Rectal smooth muscle tissue (tissue), 1 donor: ENCODE results near the gene GGCX.

ENCODE experiments used
- H3K27ac ChIP-seq: one replicate; pipeline ENCODE4 v1.7.0; 2013; ENCODE audit warnings: low read depth, low read length, inconsistent platforms
- H3K27me3 ChIP-seq: one replicate; pipeline ENCODE4 v1.7.0; 2013; ENCODE audit warnings: low read length; ENCODE audit not compliant: control insufficient read depth, insufficient read depth
- H3K36me3 ChIP-seq: one replicate; pipeline ENCODE4 v1.7.0; 2013; ENCODE audit warnings: low read length; ENCODE audit not compliant: control insufficient read depth, insufficient read depth
- H3K4me1 ChIP-seq: one replicate; pipeline ENCODE4 v1.7.0; 2013; ENCODE audit warnings: low read length; ENCODE audit not compliant: control insufficient read depth, insufficient read depth
- H3K4me3 ChIP-seq: one replicate; pipeline ENCODE4 v1.7.0; 2013; ENCODE audit warnings: low read length
- H3K9ac ChIP-seq: one replicate; pipeline ENCODE4 v1.7.0; 2013; ENCODE audit warnings: low read length

Gene GGCX

GRCh38 chr2:85505551-85506238 lies 55.6 kb downstream of the GGCX start:
- H3K27me3 ChIP-seq: no peaks in the 10 kb centered on the region
- no peak overlapping the region for H3K27ac ChIP-seq
- H3K4me1 ChIP-seq: no peaks in the 10 kb centered on the region
- no peaks in the 10 kb centered on the region for H3K36me3 ChIP-seq
- no peak overlapping the region for H3K9ac ChIP-seq
- no peak overlapping the region for H3K4me3 ChIP-seq

GRCh38 chr2:85504778-85505261 lies 56.5 kb downstream of the GGCX start:
- H3K27me3 ChIP-seq: no peaks in the 10 kb centered on the region
- H3K9ac ChIP-seq: no peak overlapping the region
- no peaks in the 10 kb centered on the region for H3K36me3 ChIP-seq
- H3K4me1 ChIP-seq: no peaks in the 10 kb centered on the region
- H3K27ac ChIP-seq: no peak overlapping the region
- H3K4me3 ChIP-seq: no peak overlapping the region

- Histone ChIP-seq H3K36me3 (no peaks in the 10 kb centered on the region), H3K9ac (no peak overlapping the region), H3K4me1 (no peaks in the 10 kb centered on the region), H3K27me3 (no peaks in the 10 kb centered on the region), H3K4me3 (no peak overlapping the region), H3K27ac (no peak overlapping the region)
Measured at GRCh38 chr2:85503851-85504777, 57.2 kb downstream of the GGCX start.

GRCh38 chr2:85503168-85503850 lies 58.0 kb downstream of the GGCX start:
- Histone ChIP-seq H3K36me3 (no peaks in the 10 kb centered on the region), H3K4me1 (no peaks in the 10 kb centered on the region), H3K27me3 (no peaks in the 10 kb centered on the region), H3K4me3 (no peak overlapping the region), H3K9ac (no peak overlapping the region), H3K27ac (no peak overlapping the region)

- H3K27ac ChIP-seq: no peak overlapping the region
- H3K4me1 ChIP-seq: no peaks in the 10 kb centered on the region
- H3K27me3 ChIP-seq: no peaks in the 10 kb centered on the region
- no peak overlapping the region for H3K9ac ChIP-seq
- H3K4me3 ChIP-seq: no peak overlapping the region
- no peaks in the 10 kb centered on the region for H3K36me3 ChIP-seq
Measured at GRCh38 chr2:85502720-85503119, 58.6 kb downstream of the GGCX start.

- Histone ChIP-seq H3K9ac (no peak overlapping the region), H3K4me1 (no peaks in the 10 kb centered on the region), H3K36me3 (no peaks in the 10 kb centered on the region), H3K27ac (no peak overlapping the region), H3K27me3 (no peaks in the 10 kb centered on the region), H3K4me3 (no peak overlapping the region)
Measured at GRCh38 chr2:85501248-85501647, 60.0 kb downstream of the GGCX start.

- Histone ChIP-seq H3K9ac (no peak overlapping the region), H3K4me3 (no peak overlapping the region), H3K36me3 (no peaks in the 10 kb centered on the region), H3K27me3 (no peaks in the 10 kb centered on the region), H3K4me1 (no peaks in the 10 kb centered on the region), H3K27ac (no peak overlapping the region)
Measured at GRCh38 chr2:85497944-85498630, 63.2 kb downstream of the GGCX start.

- Histone ChIP-seq H3K27ac (no peak overlapping the region), H3K36me3 (no peaks in the 10 kb centered on the region), H3K4me3 (no peak overlapping the region), H3K9ac (no peak overlapping the region), H3K4me1 (no peaks in the 10 kb centered on the region), H3K27me3 (no peaks in the 10 kb centered on the region)
Measured at GRCh38 chr2:85496436-85496835, 64.9 kb downstream of the GGCX start.
